ENCODE measurements around the gene TMEM222. TPM values are rescaled to one million over a fixed set of nuclear protein-coding genes. Genes with fewer than 3 reads are reported as not detected.
"Not testable (repeated sequence)": the region's sequence is repeated elsewhere in the genome, so short reads cannot be mapped to it uniquely, and the experiment has no call there.

The TMEM222 gene
- total RNA-seq, 1 experiment from 2014 or later = 39.3 TPM

GRCh38 chr1:27377760-27378495 is 56.0 kb downstream of the TMEM222 start:
- H3K4me1 ChIP-seq (replicated peaks) = no peaks in the 10 kb centered on the region
- DNase-seq (ENCODE audit: low read depth in 1 of 2, low spot score in 2 of 2) = no peak
- no peak overlapping the region for H3K4me3 ChIP-seq
- no peak overlapping the region for H3K27ac ChIP-seq
- H3K36me3 ChIP-seq = no peaks in the 10 kb centered on the region
- no peaks in the 10 kb centered on the region for H3K27me3 ChIP-seq (replicated peaks)
- no peaks in the 10 kb centered on the region for H3K9me3 ChIP-seq (replicated peaks)

- no peaks in the 10 kb centered on the region for H3K27me3 ChIP-seq (replicated peaks)
- no peak overlapping the region for H3K27ac ChIP-seq
- no peak overlapping the region for H3K4me3 ChIP-seq
- H3K36me3 ChIP-seq = no peaks in the 10 kb centered on the region
- no peaks in the 10 kb centered on the region for H3K9me3 ChIP-seq (replicated peaks)
- H3K4me1 ChIP-seq (replicated peaks) = no peaks in the 10 kb centered on the region
- no peak for DNase-seq (ENCODE audit: low read depth in 1 of 2, low spot score in 2 of 2)
These were observed 57.7 kb downstream of the TMEM222 start for GRCh38 chr1:27379564-27380122.

GRCh38 chr1:27380224-27380623 is 58.3 kb downstream of the TMEM222 start:
- Histone ChIP-seq H3K9me3 (replicated peaks) (no peaks in the 10 kb centered on the region), H3K4me3 (no peak overlapping the region), H3K27ac (no peak overlapping the region), H3K27me3 (replicated peaks) (no peaks in the 10 kb centered on the region), H3K36me3 (no peaks in the 10 kb centered on the region), H3K4me1 (replicated peaks) (no peaks in the 10 kb centered on the region)
- DNase-seq (ENCODE audit: low read depth in 1 of 2, low spot score in 2 of 2) = no peak

GRCh38 chr1:27380766-27381733 is 59.1 kb downstream of the TMEM222 start:
- no peak for DNase-seq (ENCODE audit: low read depth in 1 of 2, low spot score in 2 of 2)
- H3K27ac ChIP-seq = no peak overlapping the region
- no peaks in the 10 kb centered on the region for H3K27me3 ChIP-seq (replicated peaks)
- H3K4me3 ChIP-seq = no peak overlapping the region
- H3K36me3 ChIP-seq = no peaks in the 10 kb centered on the region
- H3K9me3 ChIP-seq (replicated peaks) = no peaks in the 10 kb centered on the region
- H3K4me1 ChIP-seq (replicated peaks) = no peaks in the 10 kb centered on the region

GRCh38 chr1:27381969-27382762 is 60.2 kb downstream of the TMEM222 start:
- H3K4me3 ChIP-seq = no peak overlapping the region
- no peaks in the 10 kb centered on the region for H3K27me3 ChIP-seq (replicated peaks)
- no peaks in the 10 kb centered on the region for H3K9me3 ChIP-seq (replicated peaks)
- DNase-seq (ENCODE audit: low read depth in 1 of 2, low spot score in 2 of 2) = no peak
- H3K4me1 ChIP-seq (replicated peaks) = no peaks in the 10 kb centered on the region
- H3K36me3 ChIP-seq = no peaks in the 10 kb centered on the region
- no peak overlapping the region for H3K27ac ChIP-seq

- H3K27me3 ChIP-seq (replicated peaks) = no peaks in the 10 kb centered on the region
- no peaks in the 10 kb centered on the region for H3K36me3 ChIP-seq
- H3K9me3 ChIP-seq (replicated peaks) = no peaks in the 10 kb centered on the region
- DNase-seq (ENCODE audit: low read depth in 1 of 2, low spot score in 2 of 2) = no peak
- H3K4me3 ChIP-seq = no peak within 1 kb of the TSS
- H3K27ac ChIP-seq = no peak within 1 kb of the TSS
- H3K4me1 ChIP-seq (replicated peaks) = no peaks in the 10 kb centered on the region
These were observed 61.2 kb downstream of the TMEM222 start, which contains the start of gene CD164L2 for GRCh38 chr1:27383039-27383605. Gene CD164L2 (minus strand): TSS chr1:27383333. CDS start chr1:27383239, 94 bp downstream.

- no peak for DNase-seq (ENCODE audit: low read depth in 1 of 2, low spot score in 2 of 2)
- Histone ChIP-seq H3K27me3 (replicated peaks) (no peaks in the 10 kb centered on the region), H3K27ac (no peak overlapping the region)
These were observed 61.7 kb downstream of the TMEM222 start for GRCh38 chr1:27383661-27384060.

GRCh38 chr1:27384797-27385196 is 62.8 kb downstream of the TMEM222 start:
- not testable (repeated sequence) for H3K4me3 ChIP-seq; DNase-seq (ENCODE audit: low read depth in 1 of 2, low spot score in 2 of 2); H3K4me1 ChIP-seq (replicated peaks); H3K9me3 ChIP-seq (replicated peaks); H3K27me3 ChIP-seq (replicated peaks); H3K36me3 ChIP-seq; H3K27ac ChIP-seq

More at GRCh38 chr1:27383661-27384060, 61.7 kb downstream of the TMEM222 start:
- H3K9me3 ChIP-seq (replicated peaks) = no peaks in the 10 kb centered on the region
- H3K4me1 ChIP-seq (replicated peaks) = no peaks in the 10 kb centered on the region
- H3K36me3 ChIP-seq = no peaks in the 10 kb centered on the region
- H3K4me3 ChIP-seq = no peak overlapping the region

Other genes with a start within 250 kb of the TMEM222 start
- gene SLC9A1, start 167.0 kb upstream of the TMEM222 start, total RNA-seq (2014; rRNA removed; shearing (Covaris generic)) = 4.1 and 4.7 TPM in 2 replicates
- gene WDTC1, start 87.5 kb upstream of the TMEM222 start, total RNA-seq (2014; rRNA removed; shearing (Covaris generic)) = 5.6 and 11.9 TPM in 2 replicates
- gene SYTL1, start 19.9 kb downstream of the TMEM222 start, total RNA-seq (2014; rRNA removed; shearing (Covaris generic)) = 0.22 and 1.1 TPM in 2 replicates
- 14.6 and 16.6 TPM in 2 replicates for gene MAP3K6, start 44.8 kb downstream of the TMEM222 start, total RNA-seq (2014; rRNA removed; shearing (Covaris generic))
- gene FCN3, start 52.7 kb downstream of the TMEM222 start, total RNA-seq (2014; rRNA removed; shearing (Covaris generic)) = not detected in 2 replicates
- gene CD164L2, start 61.2 kb downstream of the TMEM222 start, total RNA-seq (2014; rRNA removed; shearing (Covaris generic)) = not detected in 2 replicates
- 0.38 and 1.4 TPM in 2 replicates for gene GPR3, start 70.5 kb downstream of the TMEM222 start, total RNA-seq (2014; rRNA removed; shearing (Covaris generic))
- gene WASF2, start 168.0 kb downstream of the TMEM222 start, total RNA-seq (2014; rRNA removed; shearing (Covaris generic)) = 16.4 and 19.2 TPM in 2 replicates